Liver (tissue), 9 donors: Measurements from ENCODE around the gene AHNAK2. TPM values are rescaled to one million over a fixed set of nuclear protein-coding genes. Genes with fewer than 3 reads are reported as not detected.

Source experiments
- DNase-seq: peaks from one replicate; pipeline ENCODE4 v3.0.0-alpha.2; 2017; ENCODE audit warnings: low spot score
- H3K27ac ChIP-seq, 2 donors: one replicate each; pipeline ENCODE4 v1.7.0; 2013; ENCODE audit warnings: inconsistent platforms in 2 of 2, low read length in 2 of 2, control low read depth in 1 of 2, low read depth in 1 of 2, mild to moderate bottlenecking in 1 of 2
- H3K27me3 ChIP-seq, 4 donors: one replicate each; pipeline versions ENCODE4 v1.6.1 to v1.7.0; 2013; ENCODE audit warnings: low read length in 3 of 4, inconsistent platforms in 1 of 4, mild to moderate bottlenecking in 1 of 4, moderate library complexity in 1 of 4; ENCODE audit not compliant: control insufficient read depth in 4 of 4, insufficient read depth in 4 of 4
- H3K36me3 ChIP-seq, 4 donors: one replicate each; pipeline versions ENCODE4 v1.6.1 to v1.7.0; 2013; ENCODE audit warnings: low read length in 3 of 4, mild to moderate bottlenecking in 3 of 4, low read depth in 1 of 4, moderate library complexity in 1 of 4; ENCODE audit not compliant: control insufficient read depth in 4 of 4, insufficient read depth in 3 of 4
- H3K4me1 ChIP-seq, 4 donors: one replicate each; pipeline versions ENCODE4 v1.6.1 to v1.7.0; 2013; ENCODE audit warnings: low read length in 3 of 4, mild to moderate bottlenecking in 3 of 4, moderate library complexity in 1 of 4; ENCODE audit not compliant: control insufficient read depth in 4 of 4, insufficient read depth in 4 of 4
- H3K4me3 ChIP-seq, 3 donors: one replicate each; pipeline versions ENCODE4 v1.6.1 to v1.7.0; 2013; ENCODE audit warnings: low read length in 3 of 3, control low read depth in 1 of 3, low read depth in 1 of 3, mild to moderate bottlenecking in 1 of 3
- H3K9ac ChIP-seq, 2 donors: one replicate each; pipeline ENCODE4 v1.7.0; 2013; ENCODE audit warnings: low read length in 2 of 2, mild to moderate bottlenecking in 2 of 2, moderate library complexity in 2 of 2, control low read depth in 1 of 2, low read depth in 1 of 2
- H3K9me3 ChIP-seq, 4 donors: one replicate each; pipeline versions ENCODE4 v1.6.1 to v1.7.0; 2013; ENCODE audit warnings: low read length in 3 of 4; ENCODE audit not compliant: control insufficient read depth in 4 of 4
- ATF3 ChIP-seq: IDR thresholded peaks from 2 replicates; pipeline ENCODE4 v1.6.1; 2016; ENCODE audit warnings: antibody characterized with exemption
- CTCF ChIP-seq: fragments of 150-350 bp; IDR thresholded peaks from 2 replicates; pipeline ENCODE4 v1.5.1; 2017; ENCODE audit warnings: improper control_type of control experiment, low read depth, low read length; ENCODE audit not compliant: missing input control
- EGR1 ChIP-seq, 2 donors: IDR thresholded peaks; 2 replicates each; pipeline ENCODE4 v1.6.1; 2016 to 2018; ENCODE audit warnings: antibody characterized with exemption in 2 of 2, low read depth in 2 of 2
- FOXA1 ChIP-seq: IDR thresholded peaks from 2 replicates; pipeline ENCODE4 v1.6.1; 2016; ENCODE audit warnings: antibody characterized with exemption
- FOXA2 ChIP-seq: IDR thresholded peaks from 2 replicates; pipeline ENCODE4 v1.6.1; 2016; ENCODE audit warnings: antibody characterized with exemption
- GABPA ChIP-seq, 2 donors: IDR thresholded peaks in 1 of 2; conservative IDR thresholded peaks in 1 of 2; 2 replicates each; pipeline ENCODE4 v1.6.1; 2016; ENCODE audit warnings: antibody characterized with exemption in 2 of 2, mild to moderate bottlenecking in 1 of 2, moderate library complexity in 1 of 2
- HNF4A ChIP-seq, 2 donors: conservative IDR thresholded peaks; 2 replicates each; pipeline ENCODE4 v1.6.1; 2016; ENCODE audit warnings: antibody characterized with exemption in 2 of 2, mild to moderate bottlenecking in 2 of 2
- HNF4G ChIP-seq: IDR thresholded peaks from 2 replicates; pipeline ENCODE4 v1.6.1; 2016; ENCODE audit warnings: antibody characterized with exemption
- JUND ChIP-seq, 2 donors: IDR thresholded peaks; 2 replicates each; pipeline ENCODE4 v1.6.1; 2016; ENCODE audit warnings: antibody characterized with exemption in 2 of 2
- MAX ChIP-seq: IDR thresholded peaks from 2 replicates; pipeline ENCODE4 v1.6.1; 2016; ENCODE audit warnings: antibody characterized with exemption
- NR2F2 ChIP-seq: IDR thresholded peaks from 2 replicates; pipeline ENCODE4 v1.6.1; 2016; ENCODE audit warnings: antibody characterized with exemption
- RAD21 ChIP-seq, 2 donors: IDR thresholded peaks; 2 replicates each; pipeline ENCODE4 v1.6.1; 2016; ENCODE audit warnings: antibody characterized with exemption in 2 of 2, mild to moderate bottlenecking in 2 of 2
- REST ChIP-seq: IDR thresholded peaks from 2 replicates; pipeline ENCODE4 v1.6.1; 2016; ENCODE audit warnings: antibody characterized with exemption, mild to moderate bottlenecking
- RXRA ChIP-seq, 2 donors: IDR thresholded peaks; 2 replicates each; pipeline ENCODE4 v1.6.1; 2017 to 2018; ENCODE audit warnings: antibody characterized with exemption in 2 of 2, mild to moderate bottlenecking in 1 of 2
- SP1 ChIP-seq: IDR thresholded peaks from 2 replicates; pipeline ENCODE4 v1.6.1; 2018; ENCODE audit warnings: antibody characterized with exemption, mild to moderate bottlenecking
- TAF1 ChIP-seq: conservative IDR thresholded peaks from 2 replicates; pipeline ENCODE4 v1.6.1; 2016; ENCODE audit warnings: antibody characterized with exemption, mild to moderate bottlenecking
- YY1 ChIP-seq: IDR thresholded peaks from 2 replicates; pipeline ENCODE4 v1.6.1; 2016; ENCODE audit warnings: antibody characterized with exemption, mild to moderate bottlenecking
- ZBTB33 ChIP-seq: IDR thresholded peaks from 2 replicates; pipeline ENCODE4 v1.6.1; 2016; ENCODE audit warnings: antibody characterized with exemption
- WGBS: extraction: QIAGEN DNeasy Blood & Tissue Kit; methylation state at CpG from one replicate; pipeline ENCODE4 v1.1.7; 2013; 5-methylcytosine and 5-hydroxymethylcytosine counted together
- polyA plus RNA-seq, 2 donors: library from polyadenylated mRNA; stranded (reverse) in 1 of 2; unstranded in 1 of 2; fragments of 200-250 nt in 1 of 2; fragments of >200 nt in 1 of 2; fragmentation: Nextera tagmentation in 1 of 2; extraction: Ambion mirVana in 1 of 2; gene quantifications; one replicate each; pipeline versions ENCODE4 v1.2.1 to v1.2.3, GENCODE V29; 2013 to 2015
- total RNA-seq, 2 donors: library from RNA; depleted of rRNA; stranded (reverse); fragments of >200 nt; gene quantifications; one replicate each; pipeline ENCODE4 v1.2.3, GENCODE V29; 2014
- donor health status: healthy.
- donor health status: healthy.
- donor health status: healthy.
- donor health status: healthy.
- donor health status: healthy.

The AHNAK2 gene
- total and polyA plus RNA-seq, 4 donors = 0.05 to 2.6 (median 1.2) TPM

GRCh38 chr14:104980611-104981531 is 2.7 kb upstream of the AHNAK2 start:
- H3K27ac ChIP-seq = peak overlapping the region; percentile 23 to 57
- no peaks in the 10 kb centered on the region for H3K27me3 ChIP-seq
- DNase-seq = no peak
- WGBS = 92% methylated on average over 22 of the region's 22 CpGs
- no peaks in the 10 kb centered on the region for H3K9me3 ChIP-seq
- no peak overlapping the region for H3K4me3 ChIP-seq
- peaks cover 6 to 33% (median 26%) of the 10 kb centered on the region in 4 donors for H3K4me1 ChIP-seq
- TF ChIP-seq FOXA2 = no peak
- no peak for TF ChIP-seq RXRA (IDR thresholded peaks at IDR 0.05)
- no peak for TF ChIP-seq CTCF
- TF ChIP-seq HNF4A (conservative IDR thresholded peaks at IDR 0.05) = no peak
- TF ChIP-seq RAD21 (IDR thresholded peaks at IDR 0.05) = no peak
- TF ChIP-seq MAX = no peak
- TF ChIP-seq JUND (IDR thresholded peaks at IDR 0.05) = no peak
- TF ChIP-seq SP1 = no peak
- TF ChIP-seq ATF3 = no peak
- TF ChIP-seq GABPA (IDR thresholded peaks at IDR 0.05 in 1 of 2, conservative IDR thresholded peaks at IDR 0.05 in 1 of 2) = no peak
- TF ChIP-seq TAF1 = no peak
- TF ChIP-seq EGR1 (IDR thresholded peaks at IDR 0.05; ENCODE audit: low read depth in 2 of 2) = no peak
- TF ChIP-seq NR2F2 = no peak
- TF ChIP-seq REST = no peak
- no peak for TF ChIP-seq YY1
- TF ChIP-seq FOXA1 = no peak
- no peak for TF ChIP-seq ZBTB33
- TF ChIP-seq HNF4G = no peak
- H3K9ac ChIP-seq = no peak overlapping the region
- no peaks in the 10 kb centered on the region for H3K36me3 ChIP-seq
